Cardiac fibroblast (primary cell): ENCODE results near the gene PLAC8L1.
A peak's percentile ranks its signal among the peaks of the same experiment; 100 is the strongest.

Experiments used
- DNase-seq, 2 donors: peaks; one replicate each; pipeline versions ENCODE4 v3.0.0 to v3.0.0-alpha.2; 2010; ENCODE audit warnings: low read depth in 2 of 2
- H3K4me3 ChIP-seq, 2 donors: replicated peaks in 1 of 2; 1 replicate in 1 of 2; 2 replicates in 1 of 2; pipeline ENCODE4 v1.5.1; 2011; ENCODE audit warnings: low read depth in 2 of 2, low read length in 2 of 2, mild to moderate bottlenecking in 2 of 2, moderate library complexity in 1 of 2
- TF ChIP-seq, protein P1 (sequence below): IDR thresholded peaks from one replicate; pipeline ENCODE4 v1.5.1; 2011; ENCODE audit warnings: low read depth, mild to moderate bottlenecking, low read length, inconsistent platforms

PLAC8L1 gene

GRCh38 chr5:146103594-146103993, 1.8 kb downstream of the PLAC8L1 start:
- TF ChIP-seq, protein P1, sequence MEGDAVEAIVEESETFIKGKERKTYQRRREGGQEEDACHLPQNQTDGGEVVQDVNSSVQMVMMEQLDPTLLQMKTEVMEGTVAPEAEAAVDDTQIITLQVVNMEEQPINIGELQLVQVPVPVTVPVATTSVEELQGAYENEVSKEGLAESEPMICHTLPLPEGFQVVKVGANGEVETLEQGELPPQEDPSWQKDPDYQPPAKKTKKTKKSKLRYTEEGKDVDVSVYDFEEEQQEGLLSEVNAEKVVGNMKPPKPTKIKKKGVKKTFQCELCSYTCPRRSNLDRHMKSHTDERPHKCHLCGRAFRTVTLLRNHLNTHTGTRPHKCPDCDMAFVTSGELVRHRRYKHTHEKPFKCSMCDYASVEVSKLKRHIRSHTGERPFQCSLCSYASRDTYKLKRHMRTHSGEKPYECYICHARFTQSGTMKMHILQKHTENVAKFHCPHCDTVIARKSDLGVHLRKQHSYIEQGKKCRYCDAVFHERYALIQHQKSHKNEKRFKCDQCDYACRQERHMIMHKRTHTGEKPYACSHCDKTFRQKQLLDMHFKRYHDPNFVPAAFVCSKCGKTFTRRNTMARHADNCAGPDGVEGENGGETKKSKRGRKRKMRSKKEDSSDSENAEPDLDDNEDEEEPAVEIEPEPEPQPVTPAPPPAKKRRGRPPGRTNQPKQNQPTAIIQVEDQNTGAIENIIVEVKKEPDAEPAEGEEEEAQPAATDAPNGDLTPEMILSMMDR: no peak
- no peak overlapping the region for H3K4me3 ChIP-seq
- peak in 1 of 2 donors; percentile 26 for DNase-seq

GRCh38 chr5:146101646-146102045, 3.7 kb downstream of the PLAC8L1 start:
- no peak overlapping the region for H3K4me3 ChIP-seq
- TF ChIP-seq, protein P1: no peak
- no peak for DNase-seq

GRCh38 chr5:146098047-146098446, 7.3 kb downstream of the PLAC8L1 start:
- no peak for DNase-seq

GRCh38 chr5:146091881-146092280, 13.5 kb downstream of the PLAC8L1 start:
- H3K4me3 ChIP-seq: no peak overlapping the region
- peak in 1 of 2 donors; percentile 14 for DNase-seq
- TF ChIP-seq, protein P1: no peak

More at GRCh38 chr5:146098047-146098446, 7.3 kb downstream of the PLAC8L1 start:
- TF ChIP-seq, protein P1: no peak
- no peak overlapping the region for H3K4me3 ChIP-seq

GRCh38 chr5:146089287-146089686, 16.1 kb downstream of the PLAC8L1 start:
- TF ChIP-seq, protein P1: no peak
- DNase-seq: no peak

GRCh38 chr5:146088098-146088497, 17.3 kb downstream of the PLAC8L1 start:
- TF ChIP-seq, protein P1: no peak
- H3K4me3 ChIP-seq: no peak overlapping the region
- no peak for DNase-seq

More at GRCh38 chr5:146089287-146089686, 16.1 kb downstream of the PLAC8L1 start:
- H3K4me3 ChIP-seq: no peak overlapping the region

DNA sequence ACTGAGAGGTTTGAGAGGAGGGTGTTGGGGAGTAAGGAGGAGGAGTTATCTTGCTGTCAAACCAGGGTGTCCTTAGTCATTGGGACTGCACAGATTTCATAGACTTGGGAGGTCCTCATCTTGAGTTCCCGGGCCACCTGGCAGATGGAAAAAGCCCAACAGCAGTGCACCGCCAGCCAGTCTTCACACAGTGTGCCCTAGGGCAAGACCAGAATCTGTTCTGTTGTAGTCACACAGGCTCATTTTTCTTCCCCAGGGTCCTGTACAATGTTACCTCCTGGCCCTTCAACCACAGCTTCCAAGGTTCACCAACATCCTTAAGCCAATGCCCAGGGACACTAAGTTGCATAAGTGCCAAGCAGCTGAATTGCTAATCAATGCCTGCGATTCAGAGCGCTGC, 21.0 kb downstream of the PLAC8L1 start:
- H3K4me3 ChIP-seq: no peak overlapping the region
- DNase-seq: no peak
- TF ChIP-seq, protein P1: no peak
